NCI-H748 (cell line): Measurements from ENCODE around the gene MAEL.

Experiments
- DNase-seq: peaks from one replicate; lab custom pipeline; 2025; ENCODE audit not compliant: unreplicated experiment; lab: John Stamatoyannopoulos, UW

The MAEL gene

DNA sequence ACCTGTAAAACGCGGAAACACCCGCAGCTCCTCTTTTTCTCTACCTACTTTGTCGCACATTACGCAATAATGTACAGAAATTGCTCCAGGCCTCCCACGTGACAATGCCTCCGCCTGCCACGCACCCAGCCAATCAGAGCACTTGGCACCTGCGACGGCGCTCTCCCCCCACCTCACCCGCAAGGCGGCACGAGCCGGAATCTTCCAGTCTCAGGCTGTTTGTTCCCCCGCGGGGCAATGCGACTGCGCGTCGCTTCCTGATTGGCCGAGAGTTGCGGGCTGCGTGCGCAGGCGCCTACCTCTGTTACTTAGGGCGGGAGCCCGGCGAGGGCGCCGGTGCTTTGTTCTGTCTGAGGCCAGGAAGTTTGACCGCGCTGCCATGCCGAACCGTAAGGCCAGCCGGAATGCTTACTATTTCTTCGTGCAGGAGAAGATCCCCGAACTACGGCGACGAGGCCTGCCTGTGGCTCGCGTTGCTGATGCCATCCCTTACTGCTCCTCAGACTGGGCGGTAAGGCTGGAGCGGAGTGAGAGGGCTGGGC is at the start of gene MAEL:
Gene MAEL, plus strand, starts transcription at position 307 of the 542 bp plus-strand sequence. Its CDS starts 73 bp downstream, at position 380.
- DNase-seq, result no peak

DNA sequence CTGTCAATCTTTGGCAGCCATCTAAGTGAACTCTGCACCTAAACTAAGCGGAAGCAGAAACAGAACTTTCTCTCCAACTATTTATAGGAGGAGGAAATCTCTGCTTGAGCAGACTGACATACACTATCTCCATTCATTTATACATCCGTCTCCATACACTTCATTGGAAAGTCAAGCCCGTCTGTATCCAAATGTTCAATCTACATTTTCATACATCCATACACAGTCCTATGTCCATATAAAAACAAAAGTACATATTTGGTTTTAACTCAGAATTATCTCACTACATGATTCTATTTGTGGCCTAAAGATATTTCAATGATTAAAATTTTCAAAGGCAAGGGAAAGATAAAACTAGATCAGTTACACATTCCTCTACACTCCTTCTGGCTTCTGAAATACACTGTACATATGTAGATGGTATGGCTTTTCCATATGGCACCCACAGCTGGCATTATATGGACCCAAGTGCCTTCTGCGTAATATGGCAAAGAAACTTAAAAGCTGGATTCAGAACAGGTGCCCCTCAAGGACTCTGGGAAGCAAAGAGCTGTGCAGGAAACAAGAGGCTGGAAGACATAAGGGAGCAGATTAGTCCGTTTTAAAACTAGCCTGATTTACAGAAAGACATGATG is 49.2 kb upstream of the MAEL start:
- no peak for DNase-seq

GRCh38 chr1:166944186-166944967 is 44.7 kb upstream of the MAEL start:
- DNase-seq, result no peak

- peak; percentile 87 for DNase-seq
Observed at GRCh38 chr1:166947398-166948043, 41.6 kb upstream of the MAEL start.

DNA sequence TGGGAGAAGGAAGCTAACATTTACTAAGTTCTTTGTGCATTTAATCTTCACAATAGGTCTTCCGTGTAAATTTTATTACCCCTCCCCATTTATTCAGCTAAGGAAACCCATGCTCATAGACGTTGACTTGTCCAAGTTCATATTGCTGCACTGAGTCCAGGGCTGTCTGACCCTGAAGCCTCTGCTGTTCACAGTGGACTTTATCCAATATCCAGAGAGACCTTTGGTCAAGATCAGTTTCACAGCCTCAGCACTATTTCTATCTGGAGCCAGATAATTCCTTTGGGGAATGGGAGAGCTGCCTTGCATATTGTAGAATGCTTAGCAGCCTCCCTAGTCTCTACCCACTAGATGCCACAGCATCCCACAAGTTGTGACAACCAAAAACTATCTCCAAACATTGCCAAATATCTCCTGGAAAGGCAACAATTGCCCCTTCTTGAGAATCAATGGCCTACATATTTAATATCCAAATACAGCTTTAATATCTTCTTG is 40.2 kb upstream of the MAEL start:
- no peak for DNase-seq

- no peak for DNase-seq
Observed at GRCh38 chr1:166950156-166950555, 38.9 kb upstream of the MAEL start.

DNA sequence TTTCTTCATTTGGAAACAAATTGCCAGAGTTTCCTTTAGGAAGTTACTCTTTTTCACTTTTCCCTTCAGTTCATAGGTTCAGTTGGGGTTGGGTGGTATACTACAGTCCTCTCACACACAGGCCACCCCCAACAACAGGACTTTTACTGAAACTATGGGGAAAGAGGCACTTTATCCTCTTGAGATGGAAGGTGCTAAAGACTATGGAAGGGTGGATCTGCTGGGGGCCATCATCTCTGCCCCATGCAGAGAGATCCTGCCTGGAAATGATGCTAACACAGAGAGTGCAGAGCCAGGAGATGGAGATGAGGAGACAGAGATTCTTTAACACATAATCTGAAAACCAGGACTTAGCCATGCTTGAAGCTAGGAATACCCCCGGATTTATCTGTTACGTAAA is 38.0 kb upstream of the MAEL start:
- DNase-seq, result no peak

DNA sequence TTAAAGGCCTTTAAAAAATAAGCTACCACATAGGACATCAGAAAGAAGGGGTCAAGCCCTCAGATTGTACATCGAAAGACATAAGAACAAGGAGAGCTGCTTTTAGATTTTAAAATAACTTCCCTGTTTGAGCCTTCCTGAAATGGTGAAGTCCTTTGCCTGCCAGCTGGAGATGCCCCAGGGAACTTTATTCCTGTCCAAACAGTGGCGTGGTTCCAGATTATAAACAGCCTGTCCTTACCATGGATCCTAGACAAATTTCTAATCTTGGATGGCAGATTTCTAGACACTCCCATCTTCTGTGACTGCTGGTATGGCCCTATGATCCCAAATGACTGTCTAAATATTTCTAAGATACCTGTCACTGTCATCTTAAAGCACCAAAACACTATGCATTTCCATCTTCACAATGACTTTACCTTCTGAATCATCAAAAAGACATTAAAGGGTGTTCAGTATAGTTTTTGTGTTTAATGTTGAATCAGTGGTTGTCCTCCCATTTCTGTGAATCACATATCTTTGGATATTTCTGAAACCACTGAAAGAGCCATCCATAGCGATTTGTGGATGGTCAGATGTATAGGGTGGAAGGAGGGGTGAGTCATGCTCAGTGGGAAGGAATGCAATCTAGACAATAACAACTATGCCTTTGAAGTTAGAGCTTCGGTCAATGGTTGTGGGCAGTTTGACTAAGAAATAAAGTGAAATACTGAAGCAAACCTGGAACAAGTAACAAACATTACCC is 36.9 kb upstream of the MAEL start:
- no peak for DNase-seq

- DNase-seq, result no peak
Observed at GRCh38 chr1:166953491-166953890, 35.6 kb upstream of the MAEL start.

DNA sequence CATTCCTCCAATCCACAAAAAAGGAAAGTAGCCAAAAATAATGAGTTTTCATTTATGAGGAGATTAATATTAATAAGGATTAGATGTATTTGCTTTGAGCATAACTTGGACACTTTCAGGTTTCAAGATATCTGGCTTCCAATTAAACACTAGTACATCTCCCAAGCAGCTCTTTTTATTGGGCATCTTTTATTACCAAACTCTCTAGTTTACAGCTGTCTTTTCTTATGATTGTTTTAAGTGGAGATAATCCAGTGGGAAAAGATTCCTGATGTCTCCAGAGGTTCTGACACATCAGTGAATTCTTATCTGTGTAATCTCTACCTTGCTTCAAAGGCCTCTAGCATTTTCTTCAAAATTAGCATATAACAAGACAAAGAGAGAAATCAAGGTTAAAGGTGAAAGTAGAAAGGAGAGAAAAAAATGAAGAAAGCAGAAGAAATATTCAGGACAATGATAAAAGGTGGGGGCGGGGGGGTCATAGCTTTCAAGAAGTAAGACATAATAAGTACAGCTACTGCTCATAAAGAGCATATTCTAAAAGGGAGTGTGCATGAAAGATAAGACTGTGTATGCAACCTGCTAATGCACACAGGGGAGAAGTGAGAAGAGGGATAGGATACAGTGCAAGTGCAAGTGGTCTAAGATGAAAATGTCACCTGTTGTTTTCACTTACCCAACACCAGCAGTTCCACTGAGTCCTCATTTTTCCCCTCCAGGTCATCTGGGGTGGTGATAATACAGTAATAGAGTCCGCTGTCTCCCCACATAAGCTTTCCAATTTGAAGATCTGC is 32.8 kb upstream of the MAEL start:
- no peak for DNase-seq

GRCh38 chr1:166956872-166957271 is 32.2 kb upstream of the MAEL start:
- DNase-seq, result no peak

- DNase-seq, result no peak
Observed at GRCh38 chr1:166960858-166961474, 28.1 kb upstream of the MAEL start.

- no peak for DNase-seq
Observed at GRCh38 chr1:166969074-166969677, 19.9 kb upstream of the MAEL start.

- no peak for DNase-seq
Observed at GRCh38 chr1:166971252-166971651, 17.8 kb upstream of the MAEL start.

DNA sequence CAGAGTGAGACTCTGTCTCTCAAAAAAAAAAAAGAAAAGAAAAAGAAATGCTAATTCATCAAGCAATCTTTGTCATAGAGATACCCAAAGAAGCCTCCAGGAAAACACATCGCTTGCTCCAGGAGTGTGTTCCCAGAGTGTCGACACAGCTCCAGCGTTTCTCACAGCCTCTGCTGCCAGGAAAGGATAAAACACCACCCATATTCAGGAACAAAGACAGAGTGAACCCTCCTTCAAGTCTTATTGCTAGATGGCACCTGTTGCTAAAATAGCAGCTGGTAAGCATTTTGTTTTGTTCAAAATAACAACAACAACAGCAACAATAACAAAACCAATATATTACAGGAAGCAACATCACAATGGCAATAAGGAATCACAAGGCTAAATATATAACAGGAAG is 16.9 kb upstream of the MAEL start:
- no peak for DNase-seq

DNA sequence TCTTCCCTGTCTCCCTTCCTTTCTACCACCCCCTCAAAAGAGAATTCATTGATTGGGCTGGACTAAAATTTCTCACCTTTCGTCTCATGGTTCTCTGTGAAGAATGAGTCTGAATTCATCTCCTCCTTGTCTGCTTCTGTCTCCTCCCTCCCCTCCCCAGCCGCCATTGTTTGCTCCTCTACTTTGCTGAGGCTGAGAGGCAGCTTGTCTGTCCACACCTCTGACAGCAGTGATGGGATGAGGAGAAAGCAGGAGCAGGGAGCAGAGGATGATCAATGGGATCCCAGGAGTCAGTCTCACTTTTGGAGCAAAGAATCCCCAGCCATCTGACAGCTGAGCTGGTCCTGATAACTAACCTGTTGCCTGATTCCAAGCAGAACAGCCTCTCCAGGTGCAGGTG is 16.3 kb upstream of the MAEL start:
- no peak for DNase-seq

DNA sequence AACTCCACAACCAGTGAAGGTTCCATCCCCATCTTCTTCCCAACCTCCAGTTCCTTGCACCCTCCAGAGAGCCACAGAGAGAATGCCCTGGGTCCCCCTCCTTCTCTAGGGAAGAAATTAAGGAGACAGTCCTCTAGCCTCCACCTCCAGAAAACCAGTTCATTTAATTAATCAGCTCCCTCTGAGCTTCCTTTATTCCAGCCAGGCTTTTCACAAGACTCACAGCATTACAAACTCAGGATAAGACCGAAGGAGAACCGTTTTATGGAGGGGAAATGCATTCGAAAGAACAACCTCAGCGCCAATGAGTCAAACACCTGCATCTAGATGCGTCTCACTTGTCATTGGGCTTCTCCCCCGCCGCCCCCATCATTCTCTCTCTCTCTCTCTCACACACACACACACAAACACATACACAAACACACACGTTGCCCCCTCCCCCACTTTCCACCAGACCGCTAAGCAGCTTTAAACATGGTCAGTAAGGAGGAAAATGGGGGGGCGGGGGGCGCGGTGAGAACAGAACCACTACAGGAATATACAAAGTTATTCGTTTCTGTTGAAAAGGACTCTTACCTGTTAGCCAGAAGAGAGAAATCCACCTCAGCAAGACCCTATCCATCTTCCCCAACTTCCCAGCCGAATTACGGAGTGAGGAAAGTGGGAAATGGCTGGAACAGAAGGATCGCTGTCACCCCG is 14.3 kb upstream of the MAEL start:
- peak; percentile 29 for DNase-seq

DNA sequence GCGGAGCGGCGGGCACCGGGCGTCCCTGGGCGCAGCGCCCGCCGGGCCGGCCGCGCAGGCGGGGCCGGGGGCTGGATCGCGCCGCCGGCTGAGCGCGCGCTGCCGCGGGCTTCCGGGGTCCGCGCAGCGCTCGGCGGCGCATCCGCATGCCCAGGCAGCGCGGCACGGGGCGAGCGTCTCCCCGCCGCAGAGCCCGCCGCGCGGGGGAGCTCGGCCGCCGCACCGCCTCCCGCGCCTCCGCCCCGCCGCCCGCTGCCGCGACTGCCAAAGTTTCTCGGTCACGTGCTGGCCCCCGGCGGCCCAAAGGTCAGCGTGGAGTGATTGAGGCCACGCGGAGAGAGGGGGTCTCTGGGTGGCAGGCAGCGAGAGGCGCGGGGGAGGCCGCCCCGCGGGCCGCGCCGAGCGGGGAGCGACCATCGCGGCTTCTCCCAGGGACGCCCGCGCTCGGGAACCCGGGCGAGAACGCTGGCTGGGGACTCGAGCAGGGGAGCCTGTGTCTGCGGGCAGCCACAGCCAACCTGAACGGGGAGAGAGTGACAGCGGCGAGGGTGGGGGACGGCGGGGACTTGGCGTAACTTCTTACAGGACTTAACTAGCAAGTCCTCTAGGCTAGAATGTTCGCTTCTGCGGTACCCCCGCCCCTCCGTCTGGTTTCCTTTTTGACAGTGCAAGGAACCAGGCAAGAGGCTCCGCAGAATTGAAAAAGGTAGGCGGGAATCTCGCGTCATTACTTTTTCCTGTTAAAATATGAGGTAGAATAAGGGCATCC is 13.5 kb upstream of the MAEL start, which contains the start of gene ILDR2:
Gene ILDR2, minus strand, starts transcription at position 180 of the 769 bp plus-strand sequence. CDS start 272 bp downstream, outside the sequence.
- DNase-seq, result peak; percentile 62
